SU-DHL-6 (cell line): ENCODE results near the gene SLC6A17.

Source experiments
- EZH2phosphoT487 ChIP-seq: fragments of 200-600 bp; sonication (generic), shearing (Covaris generic); conservative IDR thresholded peaks from 2 replicates; pipeline ENCODE4 v1.6.1; 2018; ENCODE audit warnings: mild to moderate bottlenecking, antibody characterized with exemption, low read length, moderate library complexity, mixed read lengths
- TF ChIP-seq, protein P1 (sequence below): fragments of 200-600 bp; sonication (generic); IDR thresholded peaks from one replicate; pipeline ENCODE4 v1.5.1; 2017; ENCODE audit warnings: antibody characterized with exemption, mild to moderate bottlenecking, low read length, moderate library complexity; ENCODE audit not compliant: insufficient read depth, poor library complexity, severe bottlenecking

DNA sequence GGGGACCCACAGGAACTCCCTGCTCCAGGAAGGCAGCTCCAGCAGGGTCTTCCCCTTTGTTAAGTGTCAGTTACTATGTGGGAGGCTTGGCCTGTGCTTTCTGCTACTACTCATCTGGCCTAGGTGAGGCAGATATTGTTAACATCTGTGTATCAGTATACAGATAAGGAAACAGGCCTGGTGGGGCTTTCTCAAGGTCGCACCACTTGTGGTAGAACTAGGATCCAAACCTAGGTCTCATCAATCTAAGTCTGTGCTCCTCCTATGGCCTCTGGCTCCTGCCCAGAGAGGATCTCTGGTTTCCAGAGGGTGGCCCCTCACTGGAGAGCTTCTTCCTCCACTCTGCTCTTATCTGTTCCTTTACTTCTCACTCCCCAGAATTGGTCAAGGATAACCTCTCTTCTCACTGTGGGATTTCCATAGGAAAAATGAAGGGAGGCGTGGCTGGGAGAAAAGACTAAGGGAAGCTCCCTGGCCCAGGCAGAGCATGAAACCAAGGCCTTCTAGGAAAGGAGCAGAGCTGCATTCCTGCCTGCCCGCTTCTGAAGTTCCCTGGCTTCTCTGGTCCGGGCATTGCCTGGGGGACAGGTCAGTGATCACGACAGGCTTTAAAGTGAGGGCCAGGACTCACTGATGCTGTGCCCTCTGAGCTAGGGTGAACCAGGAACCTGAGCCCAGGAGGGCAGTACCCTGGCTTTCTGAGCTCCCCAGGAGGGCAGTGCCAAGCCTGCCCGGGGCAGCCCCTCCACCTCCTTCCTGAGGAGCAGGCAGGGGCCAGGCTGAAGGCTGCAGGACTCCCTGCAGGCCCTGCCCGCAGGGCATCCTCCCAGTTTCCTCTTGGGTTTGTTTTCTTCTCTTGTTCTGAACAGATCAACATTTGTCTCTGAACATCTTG lies 65.6 kb downstream of the SLC6A17 start:
- TF ChIP-seq, protein P1, sequence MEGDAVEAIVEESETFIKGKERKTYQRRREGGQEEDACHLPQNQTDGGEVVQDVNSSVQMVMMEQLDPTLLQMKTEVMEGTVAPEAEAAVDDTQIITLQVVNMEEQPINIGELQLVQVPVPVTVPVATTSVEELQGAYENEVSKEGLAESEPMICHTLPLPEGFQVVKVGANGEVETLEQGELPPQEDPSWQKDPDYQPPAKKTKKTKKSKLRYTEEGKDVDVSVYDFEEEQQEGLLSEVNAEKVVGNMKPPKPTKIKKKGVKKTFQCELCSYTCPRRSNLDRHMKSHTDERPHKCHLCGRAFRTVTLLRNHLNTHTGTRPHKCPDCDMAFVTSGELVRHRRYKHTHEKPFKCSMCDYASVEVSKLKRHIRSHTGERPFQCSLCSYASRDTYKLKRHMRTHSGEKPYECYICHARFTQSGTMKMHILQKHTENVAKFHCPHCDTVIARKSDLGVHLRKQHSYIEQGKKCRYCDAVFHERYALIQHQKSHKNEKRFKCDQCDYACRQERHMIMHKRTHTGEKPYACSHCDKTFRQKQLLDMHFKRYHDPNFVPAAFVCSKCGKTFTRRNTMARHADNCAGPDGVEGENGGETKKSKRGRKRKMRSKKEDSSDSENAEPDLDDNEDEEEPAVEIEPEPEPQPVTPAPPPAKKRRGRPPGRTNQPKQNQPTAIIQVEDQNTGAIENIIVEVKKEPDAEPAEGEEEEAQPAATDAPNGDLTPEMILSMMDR, result no peak
- TF ChIP-seq EZH2phosphoT487, result no peak
